Measurements from ENCODE around the gene SEC14L5. TPM values are rescaled to one million over a fixed set of nuclear protein-coding genes. Genes with fewer than 3 reads are reported as not detected.

SEC14L5 gene
- total and polyA plus RNA-seq, 5 donors from 2014 or later, result 1.5 TPM; not detected in 4

- DNase-seq (peak in 1 of 3 donors; percentile 22), ATAC-seq (ENCODE audit: low read depth in 2 of 2) (no peak)
- no peaks in the 10 kb centered on the region for H3K27me3 Mint-ChIP-seq
- no peaks in the 10 kb centered on the region for H3K4me1 ChIP-seq (ENCODE audit: control insufficient read depth, insufficient read depth, low read length, poor library complexity, severe bottlenecking)
- H3K4me3 Mint-ChIP-seq, result no peak overlapping the region
- no peaks in the 10 kb centered on the region for H3K4me1 Mint-ChIP-seq
- no peaks in the 10 kb centered on the region for H3K9me3 Mint-ChIP-seq
- no peaks in the 10 kb centered on the region for H3K36me3 ChIP-seq (ENCODE audit: control insufficient read depth, insufficient read depth, low read length)
- no peaks in the 10 kb centered on the region for H3K36me3 Mint-ChIP-seq
- no peak overlapping the region for H3K27ac Mint-ChIP-seq
- no peaks in the 10 kb centered on the region for H3K27me3 ChIP-seq (ENCODE audit: control insufficient read depth, insufficient read depth, low read length)
- H3K27ac ChIP-seq (ENCODE audit: insufficient read depth, low read length, poor library complexity, severe bottlenecking), result no peak overlapping the region
- no peak overlapping the region for H3K4me3 ChIP-seq (ENCODE audit: low read depth, low read length)
- no peaks in the 10 kb centered on the region for H3K9me3 ChIP-seq (ENCODE audit: control insufficient read depth in 2 of 2, low read length in 2 of 2)
Observed at GRCh38 chr16:5024632-5025031, 66.5 kb downstream of the SEC14L5 start.

DNA sequence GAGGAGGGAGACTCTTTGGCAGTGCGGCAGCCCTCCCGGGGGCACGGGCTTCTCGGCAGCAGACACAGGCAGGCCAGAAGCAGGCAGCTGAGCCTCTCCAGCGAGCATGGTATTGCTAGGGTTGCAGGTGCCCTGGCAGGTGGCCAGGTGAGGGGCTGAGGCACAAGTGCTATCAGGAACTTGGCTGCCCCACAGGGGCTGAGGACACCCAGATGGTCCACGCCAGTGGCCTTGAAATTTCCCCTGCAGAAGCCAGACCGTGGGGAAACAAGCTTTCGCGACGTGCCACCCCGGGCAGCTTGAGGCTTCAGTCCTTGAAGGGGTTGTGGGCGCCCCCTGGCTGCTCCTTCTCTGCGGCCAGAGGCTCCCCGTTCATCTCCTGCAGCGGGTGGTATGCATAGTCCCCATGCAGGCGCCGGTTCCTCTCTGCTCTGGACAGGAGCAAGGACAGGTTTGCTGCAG is 67.1 kb downstream of the SEC14L5 start:
- DNase-seq (no peak), ATAC-seq (ENCODE audit: low read depth in 2 of 2) (peak in 1 of 2 donors; percentile 20)
- H3K27me3 ChIP-seq (ENCODE audit: control insufficient read depth, insufficient read depth, low read length), result no peaks in the 10 kb centered on the region
- Mint-ChIP-seq H3K9me3 (no peaks in the 10 kb centered on the region), H3K36me3 (no peaks in the 10 kb centered on the region), H3K4me1 (no peaks in the 10 kb centered on the region), H3K27me3 (no peaks in the 10 kb centered on the region), H3K4me3 (no peak overlapping the region), H3K27ac (no peak overlapping the region)
- H3K4me3 ChIP-seq (ENCODE audit: low read depth, low read length), result no peak overlapping the region
- H3K4me1 ChIP-seq (ENCODE audit: control insufficient read depth, insufficient read depth, low read length, poor library complexity, severe bottlenecking), result no peaks in the 10 kb centered on the region
- H3K27ac ChIP-seq (ENCODE audit: insufficient read depth, low read length, poor library complexity, severe bottlenecking), result no peak overlapping the region
- H3K9me3 ChIP-seq (ENCODE audit: control insufficient read depth in 2 of 2, low read length in 2 of 2), result no peaks in the 10 kb centered on the region
- peaks cover 4% of the 10 kb centered on the region for H3K36me3 ChIP-seq (ENCODE audit: control insufficient read depth, insufficient read depth, low read length)

- Mint-ChIP-seq H3K27ac (no peak overlapping the region), H3K36me3 (peaks cover 3% of the 10 kb centered on the region), H3K9me3 (no peaks in the 10 kb centered on the region), H3K4me1 (peaks cover 0 to 4% (median under 1%) of the 10 kb centered on the region in 4 donors), H3K4me3 (peak overlapping the region in 1 of 4 donors; percentile 75), H3K27me3 (no peaks in the 10 kb centered on the region)
- H3K27ac ChIP-seq (ENCODE audit: insufficient read depth, low read length, poor library complexity, severe bottlenecking), result no peak overlapping the region
- H3K27me3 ChIP-seq (ENCODE audit: control insufficient read depth, insufficient read depth, low read length), result no peaks in the 10 kb centered on the region
- H3K9me3 ChIP-seq (ENCODE audit: control insufficient read depth in 2 of 2, low read length in 2 of 2), result no peaks in the 10 kb centered on the region
- H3K4me1 ChIP-seq (ENCODE audit: control insufficient read depth, insufficient read depth, low read length, poor library complexity, severe bottlenecking), result no peaks in the 10 kb centered on the region
- no peak for DNase-seq
- ATAC-seq (ENCODE audit: low read depth in 2 of 2), result no peak
- no peak overlapping the region for H3K4me3 ChIP-seq (ENCODE audit: low read depth, low read length)
- H3K36me3 ChIP-seq (ENCODE audit: control insufficient read depth, insufficient read depth, low read length), result peaks cover 4% of the 10 kb centered on the region
Observed at GRCh38 chr16:5026664-5027063, 68.5 kb downstream of the SEC14L5 start.

GRCh38 chr16:5027086-5027485 is 69.0 kb downstream of the SEC14L5 start:
- ATAC-seq (ENCODE audit: low read depth in 2 of 2) (no peak), DNase-seq (no peak)
- no peaks in the 10 kb centered on the region for H3K27me3 Mint-ChIP-seq
- H3K36me3 Mint-ChIP-seq, result peaks cover 3% of the 10 kb centered on the region
- Histone ChIP-seq H3K9me3 (ENCODE audit: control insufficient read depth in 2 of 2, low read length in 2 of 2) (no peaks in the 10 kb centered on the region), H3K27me3 (ENCODE audit: control insufficient read depth, insufficient read depth, low read length) (no peaks in the 10 kb centered on the region), H3K4me1 (ENCODE audit: control insufficient read depth, insufficient read depth, low read length, poor library complexity, severe bottlenecking) (no peaks in the 10 kb centered on the region), H3K36me3 (ENCODE audit: control insufficient read depth, insufficient read depth, low read length) (peaks cover 4% of the 10 kb centered on the region), H3K27ac (ENCODE audit: insufficient read depth, low read length, poor library complexity, severe bottlenecking) (no peak overlapping the region), H3K4me3 (ENCODE audit: low read depth, low read length) (no peak overlapping the region)
- H3K9me3 Mint-ChIP-seq, result no peaks in the 10 kb centered on the region
- H3K4me3 Mint-ChIP-seq, result peak overlapping the region in 1 of 4 donors; percentile 75
- H3K27ac Mint-ChIP-seq, result no peak overlapping the region
- H3K4me1 Mint-ChIP-seq, result peaks cover 0 to 8% (median 4%) of the 10 kb centered on the region in 4 donors

GRCh38 chr16:5027575-5028235 is 69.6 kb downstream of the SEC14L5 start:
- ATAC-seq (ENCODE audit: low read depth in 2 of 2), result no peak
- no peaks in the 10 kb centered on the region for H3K27me3 Mint-ChIP-seq
- H3K4me1 Mint-ChIP-seq, result peaks cover 0 to 13% (median 6%) of the 10 kb centered on the region in 4 donors
- no peak overlapping the region for H3K27ac ChIP-seq (ENCODE audit: insufficient read depth, low read length, poor library complexity, severe bottlenecking)
- peaks cover 3% of the 10 kb centered on the region for H3K4me1 ChIP-seq (ENCODE audit: control insufficient read depth, insufficient read depth, low read length, poor library complexity, severe bottlenecking)
- no peaks in the 10 kb centered on the region for H3K9me3 ChIP-seq (ENCODE audit: control insufficient read depth in 2 of 2, low read length in 2 of 2)
- no peaks in the 10 kb centered on the region for H3K27me3 ChIP-seq (ENCODE audit: control insufficient read depth, insufficient read depth, low read length)
- H3K36me3 Mint-ChIP-seq, result peaks cover 5% of the 10 kb centered on the region
- H3K4me3 ChIP-seq (ENCODE audit: low read depth, low read length), result no peak overlapping the region
- no peaks in the 10 kb centered on the region for H3K9me3 Mint-ChIP-seq
- H3K36me3 ChIP-seq (ENCODE audit: control insufficient read depth, insufficient read depth, low read length), result peaks cover 4% of the 10 kb centered on the region
- H3K27ac Mint-ChIP-seq, result no peak overlapping the region
- DNase-seq, result no peak
- H3K4me3 Mint-ChIP-seq, result peak overlapping the region in 1 of 4 donors; percentile 75

GRCh38 chr16:5028950-5029475 is 70.9 kb downstream of the SEC14L5 start:
- DNase-seq, result no peak
- peak overlapping the region in 1 of 4 donors; percentile 28 for H3K4me3 Mint-ChIP-seq
- Histone ChIP-seq H3K4me3 (ENCODE audit: low read depth, low read length) (no peak overlapping the region), H3K4me1 (ENCODE audit: control insufficient read depth, insufficient read depth, low read length, poor library complexity, severe bottlenecking) (peaks cover 14% of the 10 kb centered on the region), H3K27me3 (ENCODE audit: control insufficient read depth, insufficient read depth, low read length) (no peaks in the 10 kb centered on the region), H3K36me3 (ENCODE audit: control insufficient read depth, insufficient read depth, low read length) (peaks cover 4% of the 10 kb centered on the region), H3K9me3 (ENCODE audit: control insufficient read depth in 2 of 2, low read length in 2 of 2) (no peaks in the 10 kb centered on the region), H3K27ac (ENCODE audit: insufficient read depth, low read length, poor library complexity, severe bottlenecking) (no peak overlapping the region)
- H3K4me1 Mint-ChIP-seq, result peaks cover 3 to 19% (median 11%) of the 10 kb centered on the region in 4 donors
- H3K36me3 Mint-ChIP-seq, result peaks cover 6% of the 10 kb centered on the region
- H3K9me3 Mint-ChIP-seq, result no peaks in the 10 kb centered on the region
- peak overlapping the region in 1 of 3 donors; percentile 62 for H3K27ac Mint-ChIP-seq
- ATAC-seq (ENCODE audit: low read depth in 2 of 2), result no peak
- no peaks in the 10 kb centered on the region for H3K27me3 Mint-ChIP-seq

DNA sequence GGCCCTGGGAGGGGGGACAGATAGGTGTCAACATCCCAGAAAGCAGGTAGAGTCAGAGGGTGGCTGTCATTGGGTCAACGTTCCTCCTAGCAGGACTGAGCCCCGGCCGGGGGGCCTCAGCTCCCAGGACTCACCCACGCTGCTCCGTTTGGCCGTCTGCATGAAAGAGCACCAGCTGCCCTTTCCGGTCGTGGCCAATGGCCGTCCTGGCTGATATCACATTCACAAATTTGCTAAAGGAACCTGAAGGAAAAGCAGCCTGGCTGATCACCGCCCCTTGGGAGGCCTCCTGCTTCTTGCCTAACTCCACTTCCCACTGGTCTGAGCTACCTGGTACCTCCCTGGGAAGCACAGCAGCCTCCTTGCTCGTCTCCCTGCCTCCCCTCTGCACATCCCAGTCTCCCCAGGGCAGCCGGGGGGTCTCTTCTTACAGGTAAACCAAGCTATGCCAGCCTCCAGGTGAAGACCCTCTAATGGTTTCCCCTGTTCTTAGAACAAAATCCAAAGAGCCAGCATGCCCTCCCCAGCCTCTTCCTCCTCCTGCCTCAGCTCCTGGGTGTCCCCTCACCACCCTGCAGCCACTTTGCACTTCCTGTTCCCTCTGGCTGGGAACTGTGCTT is 72.2 kb downstream of the SEC14L5 start:
- DNase-seq, result no peak
- H3K36me3 Mint-ChIP-seq, result peaks cover 6% of the 10 kb centered on the region
- no peaks in the 10 kb centered on the region for H3K9me3 ChIP-seq (ENCODE audit: control insufficient read depth in 2 of 2, low read length in 2 of 2)
- H3K27me3 Mint-ChIP-seq, result no peaks in the 10 kb centered on the region
- H3K4me3 Mint-ChIP-seq, result peak overlapping the region in 1 of 4 donors; percentile 52
- peaks cover 20% of the 10 kb centered on the region for H3K4me1 ChIP-seq (ENCODE audit: control insufficient read depth, insufficient read depth, low read length, poor library complexity, severe bottlenecking)
- ATAC-seq (ENCODE audit: low read depth in 2 of 2), result no peak
- no peak overlapping the region for H3K4me3 ChIP-seq (ENCODE audit: low read depth, low read length)
- H3K27ac ChIP-seq (ENCODE audit: insufficient read depth, low read length, poor library complexity, severe bottlenecking), result no peak overlapping the region
- H3K9me3 Mint-ChIP-seq, result no peaks in the 10 kb centered on the region
- H3K36me3 ChIP-seq (ENCODE audit: control insufficient read depth, insufficient read depth, low read length), result peaks cover 4% of the 10 kb centered on the region
- H3K27me3 ChIP-seq (ENCODE audit: control insufficient read depth, insufficient read depth, low read length), result no peaks in the 10 kb centered on the region
- H3K4me1 Mint-ChIP-seq, result peaks cover 8 to 29% (median 19%) of the 10 kb centered on the region in 4 donors
- H3K27ac Mint-ChIP-seq, result no peak overlapping the region
